WERI-Rb-1 (cell line): ENCODE data around the gene FN1.

Experiments used
- DNase-seq: peaks from one replicate; pipeline ENCODE4 v3.0.0-alpha.2; 2020
- H3K27ac ChIP-seq: fragments of 250-450 bp; sonication (Bioruptor Pico); 2 replicates; pipeline ENCODE4 v1.5.1; 2020; ENCODE audit warnings: mild to moderate bottlenecking, moderate library complexity
- H3K27me3 ChIP-seq: fragments of 250-450 bp; sonication (Bioruptor Pico); 2 replicates; pipeline ENCODE4 v1.5.1; 2021; ENCODE audit warnings: mild to moderate bottlenecking, low read depth, moderate library complexity; ENCODE audit not compliant: insufficient read depth, severe bottlenecking
- H3K36me3 ChIP-seq: fragments of 250-450 bp; sonication (Bioruptor Pico); 2 replicates; pipeline ENCODE4 v1.5.1; 2020; ENCODE audit warnings: mild to moderate bottlenecking, moderate library complexity
- H3K4me3 ChIP-seq: 2 replicates; pipeline ENCODE4 v1.5.1; 2011; ENCODE audit warnings: low read depth, mild to moderate bottlenecking, control low read depth, low read length
- H3K9me3 ChIP-seq: fragments of 250-450 bp; sonication (Bioruptor Pico); 2 replicates; pipeline ENCODE4 v1.5.1; 2021; ENCODE audit warnings: mild to moderate bottlenecking, moderate library complexity; ENCODE audit not compliant: severe bottlenecking
- CTCF ChIP-seq: IDR thresholded peaks from 2 replicates; pipeline ENCODE4 v1.5.1; 2011; ENCODE audit warnings: low read depth, mild to moderate bottlenecking, control low read depth, inconsistent platforms, low read length

Gene FN1

GRCh38 chr2:215479121-215479520 lies 43.3 kb upstream of the FN1 start:
- Histone ChIP-seq H3K9me3 (no peaks in the 10 kb centered on the region), H3K27me3 (no peaks in the 10 kb centered on the region), H3K27ac (no peak overlapping the region), H3K36me3 (no peaks in the 10 kb centered on the region), H3K4me3 (no peak overlapping the region)
- no peak for TF ChIP-seq CTCF
- DNase-seq, result no peak

GRCh38 chr2:215476424-215476823 lies 40.6 kb upstream of the FN1 start:
- Histone ChIP-seq H3K27me3 (no peaks in the 10 kb centered on the region), H3K4me3 (no peak overlapping the region), H3K9me3 (no peaks in the 10 kb centered on the region), H3K36me3 (no peaks in the 10 kb centered on the region), H3K27ac (no peak overlapping the region)
- no peak for TF ChIP-seq CTCF
- no peak for DNase-seq

- Histone ChIP-seq H3K9me3 (no peaks in the 10 kb centered on the region), H3K27ac (no peak overlapping the region), H3K27me3 (no peaks in the 10 kb centered on the region), H3K36me3 (no peaks in the 10 kb centered on the region), H3K4me3 (no peak overlapping the region)
- TF ChIP-seq CTCF, result no peak
- DNase-seq, result no peak
These were observed 30.4 kb upstream of the FN1 start for GRCh38 chr2:215466097-215466909.

- Histone ChIP-seq H3K27ac (no peak overlapping the region), H3K27me3 (no peaks in the 10 kb centered on the region), H3K36me3 (no peaks in the 10 kb centered on the region), H3K9me3 (no peaks in the 10 kb centered on the region), H3K4me3 (no peak overlapping the region)
- DNase-seq, result no peak
- no peak for TF ChIP-seq CTCF
These were observed 29.4 kb upstream of the FN1 start for GRCh38 chr2:215465256-215465655.

GRCh38 chr2:215461836-215462532 lies 26.1 kb upstream of the FN1 start:
- H3K4me3 ChIP-seq, result no peak overlapping the region
- DNase-seq, result no peak
- no peak overlapping the region for H3K27ac ChIP-seq
- no peaks in the 10 kb centered on the region for H3K9me3 ChIP-seq
- no peaks in the 10 kb centered on the region for H3K36me3 ChIP-seq
- no peaks in the 10 kb centered on the region for H3K27me3 ChIP-seq
- no peak for TF ChIP-seq CTCF
